NT2/D1 (cell line): ENCODE data around the gene JARID2.
"Not testable (repeated sequence)": the region's sequence is repeated elsewhere in the genome, so short reads cannot be mapped to it uniquely, and the experiment has no call there.

Experiments
- DNase-seq: peaks from one replicate; pipeline ENCODE4 v3.0.0-alpha.2; 2011; ENCODE audit warnings: low read depth, low spot score
- H3K27me3 ChIP-seq: 2 replicates; pipeline ENCODE4 v1.6.0; 2011; ENCODE audit warnings: mild to moderate bottlenecking; ENCODE audit not compliant: insufficient read length, insufficient read depth
- H3K36me3 ChIP-seq: 2 replicates; pipeline ENCODE4 v1.6.1; 2011; ENCODE audit warnings: mild to moderate bottlenecking, low read length, mixed read lengths; ENCODE audit not compliant: insufficient read depth, insufficient read length
- H3K4me1 ChIP-seq: 2 replicates; pipeline ENCODE4 v1.5.1; 2011; ENCODE audit not compliant: insufficient read depth, insufficient read length
- H3K4me3 ChIP-seq: 2 replicates; pipeline ENCODE4 v1.5.1; 2011; ENCODE audit warnings: low read depth; ENCODE audit not compliant: insufficient read length
- H3K9ac ChIP-seq: 2 replicates; pipeline ENCODE4 v1.6.0; 2011; ENCODE audit warnings: low read depth; ENCODE audit not compliant: insufficient read length
- H3K9me3 ChIP-seq: 2 replicates; pipeline ENCODE4 v1.5.1; 2011; ENCODE audit warnings: mild to moderate bottlenecking, low read length; ENCODE audit not compliant: insufficient read depth
- SUZ12 ChIP-seq: IDR thresholded peaks from 2 replicates; pipeline ENCODE4 v1.6.1; 2011; ENCODE audit not compliant: insufficient read length, insufficient read depth; ENCODE audit errors: extremely low read depth
- YY1 ChIP-seq: IDR thresholded peaks from 2 replicates; pipeline ENCODE4 v1.6.1; 2011; ENCODE audit not compliant: insufficient read length, insufficient read depth
- ZNF274 ChIP-seq: IDR thresholded peaks from 2 replicates; pipeline ENCODE4 v1.6.1; 2011; ENCODE audit warnings: mild to moderate bottlenecking, low read depth, low read length

The JARID2 gene

GRCh38 chr6:15413466-15414234 is 167.8 kb downstream of the JARID2 start:
- Histone ChIP-seq H3K36me3 (no peaks in the 10 kb centered on the region), H3K4me3 (no peak overlapping the region), H3K9ac (no peak overlapping the region), H3K4me1 (no peaks in the 10 kb centered on the region), H3K9me3 (peaks cover 20% of the 10 kb centered on the region), H3K27me3 (no peaks in the 10 kb centered on the region)
- no peak for DNase-seq
- TF ChIP-seq SUZ12 (no peak), YY1 (no peak), ZNF274 (no peak)

DNA sequence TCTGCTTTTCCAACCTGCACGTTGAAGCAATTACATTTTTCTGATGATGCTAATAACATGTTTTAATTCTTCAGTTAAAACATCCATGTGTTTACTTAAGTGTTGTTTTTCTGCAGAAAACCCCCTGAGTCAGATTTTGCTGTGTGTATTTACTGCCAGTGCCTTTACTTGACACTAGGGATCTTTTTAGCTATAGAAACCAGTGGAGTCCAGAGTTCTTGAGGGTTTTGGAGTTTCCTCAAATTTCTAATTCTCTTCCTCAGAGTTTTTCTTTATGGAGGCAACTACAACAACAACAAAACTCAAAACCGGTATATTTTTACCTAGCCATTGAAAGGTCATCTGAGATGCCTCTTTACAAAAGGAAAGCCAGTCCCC is 168.4 kb downstream of the JARID2 start:
- TF ChIP-seq ZNF274 (no peak), YY1 (no peak), SUZ12 (no peak)
- Histone ChIP-seq H3K4me1 (no peaks in the 10 kb centered on the region), H3K9ac (no peak overlapping the region), H3K4me3 (no peak overlapping the region), H3K9me3 (peaks cover 25% of the 10 kb centered on the region), H3K36me3 (no peaks in the 10 kb centered on the region), H3K27me3 (no peaks in the 10 kb centered on the region)
- DNase-seq: no peak

GRCh38 chr6:15415622-15416021 is 169.8 kb downstream of the JARID2 start:
- H3K4me3 ChIP-seq, H3K27me3 ChIP-seq, DNase-seq, H3K4me1 ChIP-seq, H3K36me3 ChIP-seq, H3K9ac ChIP-seq: not testable (repeated sequence)
- H3K9me3 ChIP-seq: peaks cover 33% of the 10 kb centered on the region

GRCh38 chr6:15416932-15417509 is 171.2 kb downstream of the JARID2 start:
- Histone ChIP-seq H3K9me3 (peaks cover 33% of the 10 kb centered on the region), H3K4me1 (no peaks in the 10 kb centered on the region), H3K27me3 (no peaks in the 10 kb centered on the region), H3K36me3 (no peaks in the 10 kb centered on the region), H3K4me3 (no peak overlapping the region), H3K9ac (no peak overlapping the region)
- no peak for DNase-seq
- TF ChIP-seq YY1 (no peak), ZNF274 (no peak), SUZ12 (no peak)

- Histone ChIP-seq H3K36me3 (peaks cover 2% of the 10 kb centered on the region), H3K27me3 (no peaks in the 10 kb centered on the region), H3K4me1 (peaks cover 4% of the 10 kb centered on the region), H3K4me3 (no peak overlapping the region), H3K9me3 (peaks cover 33% of the 10 kb centered on the region), H3K9ac (no peak overlapping the region)
- DNase-seq: no peak
- TF ChIP-seq YY1 (no peak), SUZ12 (no peak), ZNF274 (no peak)
These were observed 171.9 kb downstream of the JARID2 start for GRCh38 chr6:15417811-15418210.

DNA sequence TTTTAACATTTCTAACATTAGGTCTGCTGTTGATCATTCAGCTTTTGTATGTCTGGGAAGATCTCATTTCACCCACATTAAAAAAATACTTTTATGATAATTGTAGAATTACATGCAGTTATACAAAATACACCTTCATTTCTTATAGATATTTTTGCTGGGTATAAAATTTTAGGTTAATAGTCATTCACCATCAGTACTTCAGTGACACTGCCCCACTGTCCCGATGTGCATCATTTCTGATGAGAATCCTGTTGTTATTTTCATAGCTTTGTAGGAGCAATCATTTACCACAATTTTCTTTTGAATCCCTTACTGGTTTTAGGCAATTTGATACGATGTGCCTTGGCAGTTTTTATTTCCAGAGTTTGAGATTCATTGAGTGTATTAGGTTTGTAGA is 173.6 kb downstream of the JARID2 start:
- Histone ChIP-seq H3K4me1 (peaks cover 4% of the 10 kb centered on the region), H3K9ac (no peak overlapping the region), H3K27me3 (no peaks in the 10 kb centered on the region), H3K4me3 (no peak overlapping the region), H3K36me3 (peaks cover 2% of the 10 kb centered on the region), H3K9me3 (peaks cover 33% of the 10 kb centered on the region)
- TF ChIP-seq SUZ12: no peak
- TF ChIP-seq ZNF274: no peak
- TF ChIP-seq YY1: no peak
- no peak for DNase-seq

DNA sequence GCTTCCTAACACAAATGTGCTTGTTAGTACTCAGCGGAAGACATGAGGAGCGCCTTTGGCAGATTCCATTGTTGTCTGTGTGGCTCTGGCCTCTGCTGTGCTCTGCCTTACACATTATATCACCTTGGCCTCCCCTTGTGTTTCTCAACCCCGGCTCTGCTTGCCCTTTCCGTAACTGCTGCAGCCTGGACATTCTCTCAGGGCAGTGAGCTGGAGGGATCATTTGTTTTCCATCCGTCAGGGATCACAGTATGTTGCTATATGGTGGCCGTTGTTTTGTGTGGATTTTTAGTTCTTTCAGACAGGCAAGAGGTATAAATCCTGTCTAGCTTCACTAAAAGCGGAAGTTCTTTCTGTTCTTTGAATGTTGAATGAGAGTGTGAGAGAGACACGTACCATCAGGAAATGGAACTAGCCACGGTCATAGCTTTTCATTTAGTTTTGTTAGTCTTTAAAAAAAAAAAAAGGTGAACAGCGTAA is 175.1 kb downstream of the JARID2 start:
- H3K4me3 ChIP-seq: no peak overlapping the region
- H3K27me3 ChIP-seq: no peaks in the 10 kb centered on the region
- H3K36me3 ChIP-seq: peaks cover 2% of the 10 kb centered on the region
- peaks cover 4% of the 10 kb centered on the region for H3K4me1 ChIP-seq
- no peak for DNase-seq
- no peak for TF ChIP-seq ZNF274
- no peak for TF ChIP-seq YY1
- TF ChIP-seq SUZ12: no peak
- peaks cover 33% of the 10 kb centered on the region for H3K9me3 ChIP-seq
- no peak overlapping the region for H3K9ac ChIP-seq
